ENCODE data around the gene STAT1. TPM values are rescaled to one million over a fixed set of nuclear protein-coding genes. Genes with fewer than 3 reads are reported as not detected.

STAT1 gene
- total RNA-seq, 1 experiment from 2014 or later = 60.7 TPM

DNA sequence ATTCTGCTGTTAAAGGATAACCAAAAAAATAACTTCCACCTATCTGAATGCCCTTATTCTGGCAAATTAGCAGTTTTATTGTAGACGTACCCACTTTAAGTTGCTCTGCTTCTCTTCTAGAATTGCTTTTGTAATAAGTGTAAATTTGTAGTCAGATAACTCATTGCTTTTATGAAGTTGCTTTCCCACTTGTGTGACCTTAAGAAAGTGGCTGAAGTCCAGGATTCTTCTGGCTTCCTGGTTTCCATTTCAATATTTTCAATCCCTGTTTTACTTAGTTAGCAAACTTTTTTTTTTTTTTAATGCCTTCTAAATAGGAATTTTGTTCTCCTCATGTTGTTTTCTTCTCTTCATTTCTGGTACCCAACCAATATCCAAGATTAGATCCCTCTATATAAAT is 73.5 kb downstream of the STAT1 start:
- Histone ChIP-seq H3K36me3 (ENCODE audit: control insufficient read depth in 1 of 2, insufficient read depth in 2 of 2, low read length in 2 of 2) (no peaks in the 10 kb centered on the region), H3K4me2 (ENCODE audit: low read length) (no peak overlapping the region), H3K4me1 (ENCODE audit: control insufficient read depth in 1 of 2, insufficient read depth in 2 of 2, low read length in 2 of 2) (no peaks in the 10 kb centered on the region), H3K9me2 (ENCODE audit: insufficient read depth) (no peaks in the 10 kb centered on the region), H3K9me3 (ENCODE audit: control insufficient read depth in 1 of 2, insufficient read depth in 1 of 2, low read depth in 1 of 2, low read length in 2 of 2) (no peaks in the 10 kb centered on the region), H3K27ac (ENCODE audit: low read depth, low read length) (no peak overlapping the region), H3K9ac (ENCODE audit: low read length) (no peak overlapping the region), H2AFZ (ENCODE audit: low read depth, low read length, poor library complexity, severe bottlenecking) (no peak overlapping the region), H3K27me3 (ENCODE audit: insufficient read depth, low read length) (no peaks in the 10 kb centered on the region), H3K4me3 (replicated peaks in 1 of 2; ENCODE audit: low read depth in 1 of 2, low read length in 2 of 2) (no peak overlapping the region), H3K79me2 (ENCODE audit: insufficient read depth, low read length) (no peaks in the 10 kb centered on the region), H4K20me1 (ENCODE audit: insufficient read depth) (no peaks in the 10 kb centered on the region)
- ChIA-PET RAD21 (ENCODE audit: low non-redundant PET in 1 of 2, low total read pairs in 2 of 2, uncharacterized antibody in 2 of 2, unreplicated experiment in 2 of 2) (no interaction called here), CTCF (no interaction called here), POLR2A (no interaction called here)
- intact Hi-C loops (cut with micrococcal nuclease) = no loop called here
- no TSS peak for BruUV-seq (replicated peaks)
- no peak for DNase-seq (ENCODE audit: low read depth, low spot score)
- no peak for ATAC-seq
- TF ChIP-seq EZH2phosphoT487 (IDR thresholded peaks at IDR 0.05; ENCODE audit: borderline replicate concordance) (no peak), CBX3 (IDR thresholded peaks at IDR 0.05; ENCODE audit: low read depth) (no peak), EGR1 (IDR thresholded peaks at IDR 0.05; ENCODE audit: low read depth) (no peak), FOSL1 (IDR thresholded peaks at IDR 0.05; ENCODE audit: low read depth) (no peak), YY1 (IDR thresholded peaks at IDR 0.05; ENCODE audit: extremely low read depth, insufficient replicate concordance, low read depth, low read length) (no peak), ELF1 (IDR thresholded peaks at IDR 0.05; ENCODE audit: borderline replicate concordance, low read depth) (no peak)
- TF ChIP-seq, protein P1, sequence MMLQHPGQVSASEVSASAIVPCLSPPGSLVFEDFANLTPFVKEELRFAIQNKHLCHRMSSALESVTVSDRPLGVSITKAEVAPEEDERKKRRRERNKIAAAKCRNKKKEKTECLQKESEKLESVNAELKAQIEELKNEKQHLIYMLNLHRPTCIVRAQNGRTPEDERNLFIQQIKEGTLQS (IDR thresholded peaks at IDR 0.05) = no peak
- TF ChIP-seq, protein P2, sequence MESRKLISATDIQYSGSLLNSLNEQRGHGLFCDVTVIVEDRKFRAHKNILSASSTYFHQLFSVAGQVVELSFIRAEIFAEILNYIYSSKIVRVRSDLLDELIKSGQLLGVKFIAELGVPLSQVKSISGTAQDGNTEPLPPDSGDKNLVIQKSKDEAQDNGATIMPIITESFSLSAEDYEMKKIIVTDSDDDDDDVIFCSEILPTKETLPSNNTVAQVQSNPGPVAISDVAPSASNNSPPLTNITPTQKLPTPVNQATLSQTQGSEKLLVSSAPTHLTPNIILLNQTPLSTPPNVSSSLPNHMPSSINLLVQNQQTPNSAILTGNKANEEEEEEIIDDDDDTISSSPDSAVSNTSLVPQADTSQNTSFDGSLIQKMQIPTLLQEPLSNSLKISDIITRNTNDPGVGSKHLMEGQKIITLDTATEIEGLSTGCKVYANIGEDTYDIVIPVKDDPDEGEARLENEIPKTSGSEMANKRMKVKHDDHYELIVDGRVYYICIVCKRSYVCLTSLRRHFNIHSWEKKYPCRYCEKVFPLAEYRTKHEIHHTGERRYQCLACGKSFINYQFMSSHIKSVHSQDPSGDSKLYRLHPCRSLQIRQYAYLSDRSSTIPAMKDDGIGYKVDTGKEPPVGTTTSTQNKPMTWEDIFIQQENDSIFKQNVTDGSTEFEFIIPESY (IDR thresholded peaks at IDR 0.05; ENCODE audit: extremely low read depth, insufficient replicate concordance, low read length) = no peak

All from HCT116 (cell line).